NB4 (cell line): ENCODE data around the gene MB21D2.

Experiments
- CTCF ChIP-seq: IDR thresholded peaks from one replicate; pipeline ENCODE4 v1.5.1; 2012; ENCODE audit warnings: low read depth, low read length
- MYC ChIP-seq: IDR thresholded peaks from 2 replicates; pipeline ENCODE4 v1.6.1; 2011; ENCODE audit warnings: low read depth, low read length
- POLR2A ChIP-seq: IDR thresholded peaks from 2 replicates; pipeline ENCODE4 v1.6.1; 2011; ENCODE audit warnings: mild to moderate bottlenecking; ENCODE audit not compliant: insufficient read length; ENCODE audit errors: extremely low read depth
- TF ChIP-seq, protein P1 (sequence below): IDR thresholded peaks from 2 replicates; pipeline ENCODE4 v1.6.1; 2011; ENCODE audit warnings: low read depth, low read length

DNA sequence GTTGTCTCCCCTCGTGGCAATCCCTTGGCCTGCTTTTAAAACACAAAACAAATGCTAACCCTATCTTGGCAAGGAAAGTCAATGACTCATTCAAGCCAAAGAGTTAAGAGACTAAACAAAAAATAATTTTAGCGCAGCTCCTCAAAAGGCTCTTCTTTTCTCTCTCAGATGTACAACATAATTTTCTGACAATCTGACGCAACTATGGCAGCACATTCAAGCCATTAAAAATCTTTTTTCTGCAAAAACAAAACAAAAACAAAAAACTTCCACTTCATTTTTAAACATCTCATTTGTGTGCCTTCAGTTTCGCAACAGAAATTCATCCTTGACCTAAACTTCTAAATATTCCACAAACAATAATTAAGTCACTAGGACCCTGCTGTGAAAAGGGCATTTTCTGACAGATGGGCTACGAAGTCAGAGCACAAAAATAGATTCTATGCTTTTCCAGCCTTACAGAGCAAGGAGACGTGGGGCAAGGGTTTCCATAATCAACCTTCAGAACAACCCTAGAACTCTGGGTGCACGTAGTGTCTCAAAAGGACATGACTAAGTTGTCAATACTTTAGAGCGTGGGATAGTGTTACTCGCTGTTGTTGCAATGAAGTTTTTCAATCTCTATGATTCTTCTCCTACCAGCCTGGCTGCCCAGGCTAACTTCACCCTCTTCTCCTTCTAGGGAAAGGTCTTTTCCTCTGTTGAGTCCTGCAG is 84.3 kb downstream of the MB21D2 start:
- TF ChIP-seq CTCF (no peak), POLR2A (no peak), MYC (no peak)
- TF ChIP-seq, protein P1, sequence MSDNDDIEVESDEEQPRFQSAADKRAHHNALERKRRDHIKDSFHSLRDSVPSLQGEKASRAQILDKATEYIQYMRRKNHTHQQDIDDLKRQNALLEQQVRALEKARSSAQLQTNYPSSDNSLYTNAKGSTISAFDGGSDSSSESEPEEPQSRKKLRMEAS: no peak
